GM10266 (cell line): ENCODE results near the gene HPN.
A peak's percentile ranks its signal among the peaks of the same experiment; 100 is the strongest.

Experiments used
- DNase-seq: peaks from one replicate; pipeline ENCODE4 v3.0.0; 2012; ENCODE audit errors: extremely low spot score
- CTCF ChIP-seq: IDR thresholded peaks from 2 replicates; pipeline ENCODE4 v1.5.1; 2012; ENCODE audit warnings: mild to moderate bottlenecking, low read depth; ENCODE audit not compliant: control insufficient read depth, insufficient read depth; ENCODE audit errors: missing control alignments

The HPN gene

GRCh38 chr19:35109395-35110112 is 68.0 kb downstream of the HPN start:
- no peak for TF ChIP-seq CTCF
- DNase-seq: no peak

- TF ChIP-seq CTCF: no peak
- DNase-seq: no peak
These were observed 69.5 kb downstream of the HPN start for GRCh38 chr19:35110974-35111373.

- no peak for TF ChIP-seq CTCF
- DNase-seq: no peak
These were observed 71.6 kb downstream of the HPN start for GRCh38 chr19:35112995-35113688.

GRCh38 chr19:35114353-35115176 is 73.0 kb downstream of the HPN start:
- DNase-seq: peak; percentile 86
- TF ChIP-seq CTCF: peak; percentile 93

GRCh38 chr19:35115177-35115951 is 73.8 kb downstream of the HPN start, which contains the start of gene FXYD3:
FXYD3 (plus strand) TSS chr19:35115823; CDS start chr19:35119377, 3,554 bp downstream.
- DNase-seq: no peak
- TF ChIP-seq CTCF: no peak
